B cell (primary cell): Measurements from ENCODE around the gene BARHL1. TPM values are rescaled to one million over a fixed set of nuclear protein-coding genes. Genes with fewer than 3 reads are reported as not detected.

Experiments
- ATAC-seq: fragments of 200-7000 bp; cut with Tn5 transposase; one replicate; pipeline ENCODE4 v1.10.0; 2021; ENCODE audit warnings: low read depth, mild to moderate bottlenecking, moderate number of reproducible peaks, moderate library complexity
- CTCF ChIA-PET: fragments of 350-600 bp; sonication (Branson Sonifier 250); formaldehyde crosslinking; loops from one replicate; lab custom pipeline; 2021; ENCODE audit warnings: antibody characterized with exemption, inconsistent platforms; lab: Charles Lee
- POLR2A ChIA-PET: fragments of 350-600 bp; sonication (Branson Sonifier 250); formaldehyde crosslinking; loops from one replicate; lab custom pipeline; 2021; ENCODE audit warnings: antibody characterized with exemption; lab: Charles Lee
- DNase-seq: peaks from one replicate; pipeline ENCODE4 v3.0.0; 2013
- H2AFZ ChIP-seq: 2 replicates; pipeline ENCODE4 v1.6.1; 2012; ENCODE audit warnings: mild to moderate bottlenecking, low read depth, low read length; ENCODE audit not compliant: insufficient read depth, poor library complexity, severe bottlenecking
- H3K27ac ChIP-seq, 2 donors: 1 replicate in 1 of 2; 2 replicates in 1 of 2; pipeline ENCODE4 v1.5.1; 2012 to 2013; ENCODE audit warnings: low read length in 2 of 2, mild to moderate bottlenecking in 2 of 2, moderate library complexity in 1 of 2
- H3K27me3 ChIP-seq, 4 experiments: fragments of 200-600 bp in 1 of 4; sonication (generic) in 1 of 4; replicated peaks in 1 of 4; 1 replicate in 2 of 4; 2 replicates in 2 of 4; pipeline versions ENCODE4 v1.6.1 to v1.7.0; 2013 to 2016; ENCODE audit warnings: low read length in 3 of 4, mild to moderate bottlenecking in 2 of 4, mixed read lengths in 1 of 4, moderate library complexity in 1 of 4; ENCODE audit not compliant: insufficient read depth in 4 of 4, control insufficient read depth in 3 of 4; ENCODE audit errors: control extremely low read depth in 1 of 4
- H3K36me3 ChIP-seq, 2 experiments: replicated peaks in 1 of 2; 1 replicate in 1 of 2; 2 replicates in 1 of 2; pipeline versions ENCODE4 v1.6.1 to v1.7.1; 2013; ENCODE audit warnings: low read length in 1 of 2; ENCODE audit not compliant: insufficient read depth in 2 of 2, control insufficient read depth in 1 of 2; ENCODE audit errors: control extremely low read depth in 1 of 2, extremely low read depth in 1 of 2
- H3K4me1 ChIP-seq, 2 donors: fragments of 200-600 bp in 1 of 2; sonication (generic) in 1 of 2; 1 replicate in 1 of 2; 2 replicates in 1 of 2; pipeline versions ENCODE4 v1.5.1 to v1.6.1; 2013 to 2017; ENCODE audit warnings: low read length in 2 of 2; ENCODE audit not compliant: control insufficient read depth in 2 of 2, insufficient read depth in 2 of 2
- H3K4me2 ChIP-seq: replicated peaks from 2 replicates; pipeline ENCODE3; 2012; ENCODE audit warnings: mild to moderate bottlenecking, low read depth, low read length; ENCODE audit not compliant: poor library complexity, severe bottlenecking
- H3K4me3 ChIP-seq, 5 experiments: fragments of 200-600 bp in 1 of 5; sonication (generic) in 1 of 5; 1 replicate in 3 of 5; 2 replicates in 2 of 5; pipeline versions ENCODE4 v1.5.1 to v1.7.0; 2011 to 2016; ENCODE audit warnings: low read length in 4 of 5, mild to moderate bottlenecking in 4 of 5, low read depth in 2 of 5, control low read depth in 1 of 5, moderate library complexity in 1 of 5; ENCODE audit not compliant: insufficient read depth in 1 of 5; ENCODE audit errors: control extremely low read depth in 1 of 5, extremely low read depth in 1 of 5
- H3K79me2 ChIP-seq: fragments of 200-600 bp; sonication (generic); one replicate; pipeline ENCODE4 v1.6.0; 2016; ENCODE audit warnings: low read length; ENCODE audit not compliant: control insufficient read depth, insufficient read depth
- H3K9ac ChIP-seq: fragments of 200-600 bp; sonication (generic); 2 replicates; pipeline ENCODE4 v1.6.1; 2017; ENCODE audit warnings: mild to moderate bottlenecking, low read length, moderate library complexity
- H3K9me3 ChIP-seq, 3 donors: one replicate each; pipeline versions ENCODE4 v1.6.1 to v1.7.1; 2013; ENCODE audit warnings: low read length in 2 of 3; ENCODE audit not compliant: control insufficient read depth in 2 of 3, insufficient read depth in 1 of 3; ENCODE audit errors: control extremely low read depth in 1 of 3
- H4K20me1 ChIP-seq: 2 replicates; pipeline ENCODE4 v1.6.0; 2012; ENCODE audit warnings: mild to moderate bottlenecking, low read length; ENCODE audit not compliant: insufficient read depth, control insufficient read depth, poor library complexity, severe bottlenecking
- H3K27ac Mint-ChIP-seq: one replicate; pipeline ENCODE4 v1.8.0; 2021; ENCODE audit warnings: mixed read lengths
- H3K27me3 Mint-ChIP-seq: one replicate; pipeline ENCODE4 v1.8.0; 2021; ENCODE audit warnings: mixed read lengths
- H3K4me1 Mint-ChIP-seq: one replicate; pipeline ENCODE4 v1.8.0; 2021; ENCODE audit warnings: mixed read lengths
- H3K4me3 Mint-ChIP-seq: one replicate; pipeline ENCODE4 v1.8.0; 2021; ENCODE audit warnings: mixed read lengths
- H3K9me3 Mint-ChIP-seq: one replicate; pipeline ENCODE4 v1.8.0; 2022; ENCODE audit warnings: mixed read lengths; ENCODE audit not compliant: insufficient read depth
- CTCF ChIP-seq: fragments of 200-600 bp; IDR thresholded peaks from one replicate; pipeline ENCODE4 v1.8.0; 2022; ENCODE audit warnings: antibody characterized with exemption, mild to moderate bottlenecking
- EZH2 ChIP-seq: IDR thresholded peaks from 2 replicates; pipeline ENCODE4 v1.6.1; 2012; ENCODE audit warnings: borderline replicate concordance, low read depth, mild to moderate bottlenecking, moderate library complexity, low read length; ENCODE audit not compliant: insufficient read depth, poor library complexity, severe bottlenecking
- WGBS: methylation state at CpG from one replicate; pipeline ENCODE4 v1.1.5; 2013; ENCODE audit warnings: missing lambda C conversion rate; ENCODE audit not compliant: insufficient coverage; 5-methylcytosine and 5-hydroxymethylcytosine counted together
- intact Hi-C: fragments of 100-400 bp; cut with micrococcal nuclease; formaldehyde crosslinking; loops from one replicate; pipeline ENCODE4 v1.10.0; 2022
- polyA plus RNA-seq: library from polyadenylated mRNA; depleted of rRNA; stranded (reverse); fragments of >200 nt; gene quantifications from 2 replicates; pipeline ENCODE4 v1.2.3, GENCODE V29; 2012
- total RNA-seq, 2 donors: library from RNA; stranded (reverse); fragments of 120-200 nt in 1 of 2; gene quantifications; 1 replicate in 1 of 2; 2 replicates in 1 of 2; pipeline versions ENCODE4 v1.2.3 to v1.2.4, GENCODE V29; 2013 to 2022

Gene BARHL1
- total and polyA plus RNA-seq, 2 donors (not counting 1 experiment from before 2014, with no cell fraction given): not detected

- POLR2A ChIA-PET: no interaction called here
- Histone ChIP-seq H3K4me3 (no peak overlapping the region), H3K27me3 (peaks cover 0 to 22% (median 0%) of the 10 kb centered on the region in 4 experiments), H4K20me1 (no peaks in the 10 kb centered on the region), H3K9ac (no peak overlapping the region), H3K4me1 (peaks cover 3 to 8% of the 10 kb centered on the region in 2 donors), H3K4me2 (no peak overlapping the region), H3K79me2 (no peaks in the 10 kb centered on the region), H2AFZ (no peak overlapping the region), H3K9me3 (no peaks in the 10 kb centered on the region), H3K27ac (no peak overlapping the region), H3K36me3 (no peaks in the 10 kb centered on the region)
- Mint-ChIP-seq H3K9me3 (no peaks in the 10 kb centered on the region), H3K27me3 (peaks cover 19% of the 10 kb centered on the region), H3K27ac (no peak overlapping the region), H3K4me3 (no peak overlapping the region), H3K4me1 (peaks cover 5% of the 10 kb centered on the region)
- DNase-seq (no peak), ATAC-seq (no peak)
- WGBS: 95% methylated on average over 6 of the region's 7 CpGs
- intact Hi-C loops: no loop called here
- TF ChIP-seq EZH2: no peak
- no peak for TF ChIP-seq CTCF
- CTCF ChIA-PET: no interaction called here
Observed at GRCh38 chr9:132547052-132547431, 35.4 kb upstream of the BARHL1 start.

GRCh38 chr9:132547436-132547835 is 35.0 kb upstream of the BARHL1 start:
- 94% methylated on average over 13 of the region's 13 CpGs for WGBS
- H3K27ac Mint-ChIP-seq: no peak overlapping the region
- H2AFZ ChIP-seq: no peak overlapping the region
- DNase-seq: no peak
- H3K9ac ChIP-seq: no peak overlapping the region
- H3K4me2 ChIP-seq: no peak overlapping the region
- H3K9me3 ChIP-seq: no peaks in the 10 kb centered on the region
- no peak for ATAC-seq
- TF ChIP-seq CTCF (no peak), EZH2 (no peak)
- H4K20me1 ChIP-seq: no peaks in the 10 kb centered on the region
- ChIA-PET POLR2A (no interaction called here), CTCF (no interaction called here)
- peaks cover 5% of the 10 kb centered on the region for H3K4me1 Mint-ChIP-seq
- peaks cover 19% of the 10 kb centered on the region for H3K27me3 Mint-ChIP-seq
- peaks cover 0 to 19% (median 0%) of the 10 kb centered on the region in 4 experiments for H3K27me3 ChIP-seq
- H3K4me3 ChIP-seq: no peak overlapping the region
- H3K4me1 ChIP-seq: peaks cover 3 to 8% of the 10 kb centered on the region in 2 donors
- H3K27ac ChIP-seq: no peak overlapping the region
- intact Hi-C loops: no loop called here
- no peaks in the 10 kb centered on the region for H3K9me3 Mint-ChIP-seq
- no peaks in the 10 kb centered on the region for H3K79me2 ChIP-seq
- H3K36me3 ChIP-seq: no peaks in the 10 kb centered on the region
- no peak overlapping the region for H3K4me3 Mint-ChIP-seq
